ENCODE results near the gene RNU6-8.

Gene RNU6-8

DNA sequence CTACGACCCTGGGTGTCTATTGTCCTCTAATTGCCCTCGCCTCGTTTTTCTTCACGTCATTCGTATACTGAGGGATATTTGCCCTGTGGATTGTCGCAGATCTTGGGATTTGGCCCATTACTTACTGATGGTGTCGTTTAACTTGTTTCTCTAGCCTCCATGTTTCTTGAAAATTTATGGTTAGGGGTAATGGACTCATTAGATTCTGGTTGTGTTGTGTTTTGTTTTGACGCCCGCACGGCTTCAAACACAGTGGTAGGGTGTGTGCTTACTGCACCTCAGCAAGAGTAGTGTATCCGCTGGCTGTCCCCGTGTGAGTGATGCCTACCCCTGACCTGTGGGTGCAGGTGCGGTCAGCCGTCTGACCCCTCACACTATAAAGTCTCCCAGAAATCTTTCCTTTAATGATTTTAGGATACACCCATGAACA lies 874 bp upstream of the RNU6-8 start:
- DNase-seq (ENCODE audit: low read depth), result no peak

GRCh38 chr14:32202491-32202997 lies 525 bp downstream of the RNU6-8 start:
- DNase-seq (ENCODE audit: low read depth), result no peak

DNA sequence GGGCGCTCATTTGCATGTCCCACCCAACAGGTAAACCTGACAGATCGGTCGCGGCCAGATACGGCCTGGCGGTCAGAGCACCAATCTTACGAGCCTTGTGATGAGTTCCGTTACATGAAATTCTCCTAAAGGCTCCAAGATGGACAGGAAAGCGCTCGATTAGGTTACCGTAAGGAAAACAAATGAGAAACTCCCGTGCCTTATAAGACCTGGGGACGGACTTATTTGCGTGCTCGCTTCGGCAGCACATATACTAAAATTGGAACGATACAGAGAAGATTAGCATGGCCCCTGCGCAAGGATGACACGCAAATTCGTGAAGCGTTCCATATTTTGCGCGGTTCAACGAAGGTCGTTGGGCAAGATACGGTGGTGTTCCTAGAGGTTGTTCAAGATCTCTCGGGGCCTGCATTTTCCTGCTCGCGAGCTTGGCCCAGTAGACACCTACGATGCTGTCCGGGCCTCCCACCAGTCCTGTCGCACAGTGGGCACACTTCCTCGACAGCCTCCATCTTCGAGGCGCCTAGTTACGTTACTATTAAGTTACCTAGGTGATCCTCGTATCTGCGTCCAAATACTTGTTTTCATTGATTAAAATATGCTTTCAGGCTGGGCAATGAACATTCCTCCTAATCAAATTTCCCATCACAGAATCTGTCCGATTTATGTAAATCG lies 1.1 kb downstream of the RNU6-8 start, which contains the start of gene RNU6-7:
RNU6-7 (plus strand) TSS at position 230 of the 675 bp plus-strand sequence.
- DNase-seq (ENCODE audit: low read depth), result no peak

GRCh38 chr14:32201193-32201815 lies 1.8 kb downstream of the RNU6-8 start:
- no peak for DNase-seq (ENCODE audit: low read depth)

- no peak for DNase-seq (ENCODE audit: low read depth)
These were observed 2.5 kb downstream of the RNU6-8 start for GRCh38 chr14:32200368-32201192.

DNA sequence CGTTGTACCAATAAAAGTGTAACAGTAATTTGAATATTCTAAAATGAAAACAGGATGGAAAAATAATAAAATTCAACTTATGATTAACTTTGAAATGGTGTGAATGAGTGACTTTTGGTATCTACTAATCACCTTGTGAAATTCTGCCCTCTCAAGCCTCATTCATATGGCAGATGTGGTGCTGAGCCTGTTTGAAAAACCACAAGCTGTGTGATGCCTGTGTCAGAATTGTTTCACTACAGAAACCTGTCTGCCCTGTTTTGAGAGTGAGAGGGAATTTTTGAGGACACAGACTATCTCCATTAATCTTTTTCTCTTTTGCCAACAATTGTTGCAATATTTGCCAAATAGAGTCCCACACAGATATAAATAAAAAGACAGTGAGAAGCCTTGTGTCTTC lies 5.2 kb downstream of the RNU6-8 start:
- DNase-seq (ENCODE audit: low read depth), result no peak

- DNase-seq (ENCODE audit: low read depth), result no peak
These were observed 7.4 kb downstream of the RNU6-8 start for GRCh38 chr14:32195636-32196035.

DNA sequence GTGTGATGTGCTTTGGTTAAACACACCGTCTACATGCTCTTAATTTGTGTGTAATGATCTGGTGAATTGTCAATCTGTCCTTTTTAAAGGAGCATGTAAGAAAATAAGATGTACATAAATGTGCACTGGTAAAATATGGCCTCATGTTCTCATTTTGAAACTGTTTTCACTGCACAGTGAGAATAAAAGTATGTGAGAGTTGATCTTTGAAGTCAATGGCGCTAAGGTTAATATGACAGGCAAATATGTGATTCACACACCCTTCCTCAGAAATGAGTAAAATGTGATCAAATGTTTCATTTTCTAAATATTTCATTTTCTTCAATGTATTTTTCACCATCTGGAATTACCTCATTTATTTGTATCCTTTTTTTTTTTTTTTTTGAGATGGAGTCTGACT lies 9.5 kb downstream of the RNU6-8 start:
- no peak for DNase-seq (ENCODE audit: low read depth)

DNA sequence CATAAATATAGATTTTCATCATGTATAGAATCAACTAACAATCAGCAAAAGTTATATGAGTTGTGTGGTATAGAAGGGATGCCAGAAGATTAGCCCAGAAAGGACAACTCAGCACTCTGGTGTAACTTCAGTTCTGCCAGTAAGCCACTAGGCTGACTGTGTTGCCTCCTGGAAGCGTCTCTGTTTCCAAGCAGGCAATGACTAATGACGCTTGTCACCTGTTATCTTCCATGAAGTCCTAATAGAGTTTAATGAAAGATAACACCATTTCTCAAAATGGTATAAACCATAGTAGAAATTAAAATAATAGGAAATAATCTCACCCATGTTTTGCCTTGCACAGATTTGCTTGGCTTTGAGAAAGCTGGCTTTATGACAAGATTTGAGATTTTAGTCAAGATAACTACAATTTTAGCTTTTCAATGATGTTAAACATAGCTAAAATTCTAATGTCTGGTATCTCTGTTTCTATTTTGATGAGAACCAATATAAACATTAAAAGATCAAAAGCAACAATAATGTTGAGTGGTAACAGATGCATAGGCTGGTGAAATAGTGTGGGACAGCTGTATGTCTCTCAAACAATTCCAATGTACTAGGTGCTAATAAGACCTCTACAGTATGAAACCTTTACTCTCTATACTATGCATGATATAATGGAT lies 10.2 kb downstream of the RNU6-8 start:
- DNase-seq (ENCODE audit: low read depth), result no peak

- DNase-seq (ENCODE audit: low read depth), result no peak
These were observed 12.4 kb downstream of the RNU6-8 start for GRCh38 chr14:32190673-32191072.

GRCh38 chr14:32189811-32190210 lies 13.3 kb downstream of the RNU6-8 start:
- DNase-seq (ENCODE audit: low read depth), result no peak

- no peak for DNase-seq (ENCODE audit: low read depth)
These were observed 16.8 kb downstream of the RNU6-8 start for GRCh38 chr14:32186248-32186647.

GRCh38 chr14:32185097-32185496 lies 18.0 kb downstream of the RNU6-8 start:
- no peak for DNase-seq (ENCODE audit: low read depth)

- no peak for DNase-seq (ENCODE audit: low read depth)
These were observed 19.7 kb downstream of the RNU6-8 start for GRCh38 chr14:32183151-32184058.

DNA sequence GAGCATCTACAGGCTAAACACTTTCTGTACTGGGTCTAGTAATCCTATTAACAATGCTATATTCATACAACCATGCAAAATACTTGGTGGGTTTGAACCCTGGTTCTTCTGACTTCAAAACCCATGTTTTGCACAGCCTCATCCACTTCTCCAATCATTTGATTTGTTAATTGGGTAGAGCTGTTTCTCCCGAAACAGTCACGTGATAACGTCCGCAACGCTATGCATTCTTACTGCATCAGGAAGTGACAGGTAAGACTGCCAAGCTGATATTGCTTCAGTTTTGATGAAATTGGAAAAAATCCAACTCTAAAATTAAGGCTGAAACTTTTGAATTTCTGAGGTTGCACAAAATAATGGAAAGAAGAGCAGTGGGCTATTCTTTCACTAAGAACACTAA lies 31.6 kb downstream of the RNU6-8 start:
- no peak for DNase-seq (ENCODE audit: low read depth)

- DNase-seq (ENCODE audit: low read depth), result no peak
These were observed 33.9 kb downstream of the RNU6-8 start for GRCh38 chr14:32169191-32169590.

- no peak for DNase-seq (ENCODE audit: low read depth)
These were observed 35.2 kb downstream of the RNU6-8 start for GRCh38 chr14:32167907-32168306.

DNA sequence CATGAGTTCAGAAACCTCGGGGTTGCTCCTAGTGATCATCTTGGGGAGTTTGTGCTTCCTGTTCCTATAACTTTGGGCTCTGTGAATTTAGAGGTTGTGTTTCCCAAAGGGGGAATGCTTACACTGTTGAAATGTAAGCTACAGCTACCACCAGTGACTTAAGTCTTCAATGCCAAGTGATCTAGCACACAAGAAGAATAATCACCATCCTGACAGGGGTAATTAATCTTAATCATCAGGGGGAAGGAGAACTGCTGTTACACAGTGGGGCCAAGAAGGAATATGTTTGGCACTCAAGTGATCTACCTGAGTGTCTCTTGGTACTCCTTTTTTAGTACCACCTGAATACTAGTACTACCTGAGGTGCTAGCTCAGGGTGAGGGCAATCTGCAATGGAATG lies 36.1 kb downstream of the RNU6-8 start:
- DNase-seq (ENCODE audit: low read depth), result no peak

DNA sequence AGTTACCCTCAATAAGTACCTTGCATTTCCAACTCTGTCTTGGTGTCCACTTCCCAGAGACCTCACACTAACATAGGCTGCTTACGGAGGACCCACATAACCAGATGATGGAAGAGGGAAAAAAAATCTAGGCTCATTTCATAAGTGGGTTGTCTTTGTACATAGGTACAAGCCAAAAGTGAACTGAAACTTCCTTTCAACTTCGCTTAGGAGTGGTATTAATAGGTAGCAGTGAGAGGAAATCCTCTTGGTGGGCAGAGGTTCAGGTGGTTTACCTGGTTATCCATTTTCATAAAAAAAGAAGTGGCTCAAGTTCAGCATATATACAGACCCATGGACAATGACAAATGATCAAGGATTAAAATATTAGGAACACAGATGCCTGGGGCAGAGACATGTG lies 37.0 kb downstream of the RNU6-8 start:
- no peak for DNase-seq (ENCODE audit: low read depth)
